Progenitor cell of endocrine pancreas (in vitro differentiated cells): ENCODE measurements around the gene SMARCA2. TPM values are rescaled to one million over a fixed set of nuclear protein-coding genes. Genes with fewer than 3 reads are reported as not detected.

Source experiments
- DNase-seq: peaks from one replicate; pipeline ENCODE4 v3.0.0; 2021; ENCODE audit warnings: low spot score; ENCODE audit not compliant: unreplicated experiment
- H3K27ac Mint-ChIP-seq: 2 replicates; pipeline ENCODE4 v1.8.0; 2021; ENCODE audit warnings: mild to moderate bottlenecking, moderate library complexity, mixed read lengths
- H3K27me3 Mint-ChIP-seq: 2 replicates; pipeline ENCODE4 v1.8.0; 2021; ENCODE audit warnings: mixed read lengths
- H3K36me3 Mint-ChIP-seq: 2 replicates; pipeline ENCODE4 v1.8.0; 2022; ENCODE audit warnings: mixed read lengths; ENCODE audit not compliant: insufficient read depth
- H3K4me1 Mint-ChIP-seq: 2 replicates; pipeline ENCODE4 v1.8.0; 2021; ENCODE audit warnings: low read depth, mixed read lengths
- H3K4me3 Mint-ChIP-seq: 2 replicates; pipeline ENCODE4 v1.8.0; 2021; ENCODE audit warnings: low read depth, mild to moderate bottlenecking, moderate library complexity, mixed read lengths
- H3K9me3 Mint-ChIP-seq: 2 replicates; pipeline ENCODE4 v1.8.0; 2021; ENCODE audit warnings: low read depth, mixed read lengths
- CTCF ChIP-seq: fragments of 200-600 bp; sonication (generic); IDR thresholded peaks from one replicate; pipeline ENCODE4 v1.5.0; 2021; ENCODE audit warnings: antibody characterized with exemption, mild to moderate bottlenecking; ENCODE audit not compliant: unreplicated experiment
- total RNA-seq: library from RNA; stranded (reverse); gene quantifications from 2 replicates; pipeline ENCODE4 v1.2.1, GENCODE V29; 2021

SMARCA2 gene
- total RNA-seq, 1 donor from 2014 or later = 55.8 TPM

GRCh38 chr9:2193552-2193951 lies 178.4 kb downstream of the SMARCA2 start:
- H3K27ac Mint-ChIP-seq = no peak overlapping the region
- H3K4me3 Mint-ChIP-seq = no peak overlapping the region
- H3K27me3 Mint-ChIP-seq = no peaks in the 10 kb centered on the region
- peaks cover 7% of the 10 kb centered on the region for H3K36me3 Mint-ChIP-seq
- no peak for DNase-seq
- no peaks in the 10 kb centered on the region for H3K4me1 Mint-ChIP-seq
- TF ChIP-seq CTCF = no peak
- H3K9me3 Mint-ChIP-seq = no peaks in the 10 kb centered on the region

GRCh38 chr9:2195211-2195610 lies 180.1 kb downstream of the SMARCA2 start:
- no peaks in the 10 kb centered on the region for H3K4me1 Mint-ChIP-seq
- H3K27me3 Mint-ChIP-seq = no peaks in the 10 kb centered on the region
- H3K4me3 Mint-ChIP-seq = no peak overlapping the region
- no peak for TF ChIP-seq CTCF
- H3K9me3 Mint-ChIP-seq = peaks cover 4% of the 10 kb centered on the region
- no peak overlapping the region for H3K27ac Mint-ChIP-seq
- DNase-seq = no peak
- peaks cover 10% of the 10 kb centered on the region for H3K36me3 Mint-ChIP-seq

- H3K9me3 Mint-ChIP-seq = peaks cover 8% of the 10 kb centered on the region
- no peak overlapping the region for H3K4me3 Mint-ChIP-seq
- no peaks in the 10 kb centered on the region for H3K4me1 Mint-ChIP-seq
- H3K36me3 Mint-ChIP-seq = peaks cover 11% of the 10 kb centered on the region
- no peak for TF ChIP-seq CTCF
- no peak overlapping the region for H3K27ac Mint-ChIP-seq
- no peaks in the 10 kb centered on the region for H3K27me3 Mint-ChIP-seq
- DNase-seq = no peak
Observed at GRCh38 chr9:2196757-2197156, 181.6 kb downstream of the SMARCA2 start.

- Mint-ChIP-seq H3K36me3 (peaks cover 8% of the 10 kb centered on the region), H3K27me3 (no peaks in the 10 kb centered on the region), H3K9me3 (peaks cover 12% of the 10 kb centered on the region), H3K27ac (no peak overlapping the region), H3K4me1 (no peaks in the 10 kb centered on the region), H3K4me3 (no peak overlapping the region)
- TF ChIP-seq CTCF = no peak
- no peak for DNase-seq
Observed at GRCh38 chr9:2198956-2199635, 183.9 kb downstream of the SMARCA2 start.

GRCh38 chr9:2199999-2200796 lies 185.1 kb downstream of the SMARCA2 start:
- TF ChIP-seq CTCF = no peak
- Mint-ChIP-seq H3K9me3 (peaks cover 12% of the 10 kb centered on the region), H3K27me3 (no peaks in the 10 kb centered on the region), H3K4me3 (no peak overlapping the region), H3K27ac (no peak overlapping the region), H3K36me3 (peaks cover 6% of the 10 kb centered on the region), H3K4me1 (no peaks in the 10 kb centered on the region)
- no peak for DNase-seq
